T-helper 22 cell (primary cell): ENCODE data around the gene DNAJC22.
"Not testable (repeated sequence)": the region's sequence is repeated elsewhere in the genome, so short reads cannot be mapped to it uniquely, and the experiment has no call there.

Experiments used
- DNase-seq: peaks from one replicate; pipeline ENCODE4 v3.0.0-alpha.2; 2020; ENCODE audit warnings: low read depth

The DNAJC22 gene

GRCh38 chr12:49331380-49332222 lies 15.1 kb upstream of the DNAJC22 start:
- DNase-seq = no peak

DNA sequence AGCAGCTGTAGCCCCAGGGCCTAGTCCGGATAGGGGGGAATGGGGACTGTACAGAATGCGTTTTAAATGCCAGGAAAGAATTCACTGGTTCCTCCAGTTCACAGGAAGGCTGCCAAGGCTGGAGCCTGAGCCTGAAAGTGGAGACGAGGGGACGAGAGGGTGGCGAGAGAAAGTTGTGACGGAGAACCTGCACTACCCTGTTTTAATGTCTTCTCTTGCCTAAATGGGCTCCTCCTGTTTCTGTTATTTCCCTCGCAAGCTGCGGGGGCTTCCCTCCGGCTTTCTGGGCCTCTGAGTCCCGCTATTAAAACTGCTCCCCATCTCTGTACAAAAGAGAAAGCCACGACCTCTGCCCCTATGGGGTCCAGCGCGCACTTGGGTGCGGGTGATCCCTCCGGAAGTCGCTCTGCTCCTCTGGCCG lies 14.2 kb upstream of the DNAJC22 start:
- no peak for DNase-seq

DNA sequence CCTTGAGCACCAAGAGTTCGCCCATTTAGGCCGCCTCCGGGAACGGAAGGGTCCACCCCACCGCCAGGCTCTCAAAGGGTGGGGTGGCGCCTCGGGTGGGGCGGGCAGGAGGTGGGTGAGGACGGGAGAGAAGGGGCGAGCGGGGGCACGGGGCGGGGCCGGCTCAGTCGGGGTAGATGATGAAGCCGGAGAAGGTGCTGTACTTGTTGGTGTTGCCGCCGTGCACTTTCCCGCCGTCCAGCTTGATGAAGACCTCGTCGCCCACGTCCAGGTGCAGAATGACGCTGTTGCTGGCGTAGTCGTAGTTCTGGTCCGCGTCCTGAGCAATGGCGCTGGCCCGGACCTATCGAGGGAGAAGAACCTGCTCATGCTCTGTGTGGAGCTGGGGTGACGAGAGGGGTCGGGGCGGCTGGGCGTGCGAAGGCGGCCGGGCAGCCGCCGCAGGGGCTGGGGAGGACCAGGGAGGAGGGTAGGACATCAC lies 13.8 kb upstream of the DNAJC22 start:
- DNase-seq = no peak

DNA sequence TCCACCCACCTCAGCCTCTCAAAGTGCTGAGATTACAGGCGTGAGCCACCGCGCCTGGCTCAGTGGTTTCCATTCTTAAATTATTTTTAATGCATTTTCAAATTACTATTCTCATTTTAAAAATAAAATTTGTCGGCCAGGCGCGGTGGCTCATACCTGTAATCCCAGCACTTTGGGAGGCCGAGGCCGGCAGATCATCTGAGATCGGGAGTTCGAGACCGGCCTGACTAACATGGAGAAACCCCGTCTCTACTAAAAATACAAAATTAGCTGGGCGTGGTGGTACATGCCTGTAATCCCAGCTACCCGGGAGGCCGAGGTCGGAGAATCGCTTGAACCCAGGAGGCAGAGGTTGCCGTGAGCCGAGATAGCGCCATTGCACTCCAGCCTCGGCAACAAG lies 12.9 kb upstream of the DNAJC22 start:
- not testable (repeated sequence) for DNase-seq

GRCh38 chr12:49334226-49334625 lies 12.5 kb upstream of the DNAJC22 start:
- no peak for DNase-seq

DNA sequence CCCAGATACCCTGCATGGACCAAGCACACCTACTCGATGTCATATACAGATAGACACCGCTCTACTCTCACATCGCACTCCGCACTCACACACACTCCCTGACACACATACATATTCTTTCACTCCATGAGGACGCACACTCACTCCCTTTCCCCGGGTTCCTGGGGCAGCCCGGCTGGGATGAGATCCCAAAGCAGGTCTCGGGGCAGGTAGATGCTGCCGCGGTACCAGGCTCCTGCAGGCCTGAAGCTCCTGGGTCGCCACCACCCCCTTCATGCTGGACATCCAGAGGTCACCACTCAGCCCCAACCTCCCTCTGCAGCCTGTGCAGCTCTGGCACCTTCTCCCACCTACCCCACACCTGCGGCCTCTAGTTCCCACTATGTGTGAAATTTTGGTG lies 12.0 kb upstream of the DNAJC22 start:
- no peak for DNase-seq

GRCh38 chr12:49335118-49335954 lies 11.4 kb upstream of the DNAJC22 start:
- DNase-seq = no peak

- no peak for DNase-seq
Measured at GRCh38 chr12:49335955-49336644, 10.6 kb upstream of the DNAJC22 start.

DNA sequence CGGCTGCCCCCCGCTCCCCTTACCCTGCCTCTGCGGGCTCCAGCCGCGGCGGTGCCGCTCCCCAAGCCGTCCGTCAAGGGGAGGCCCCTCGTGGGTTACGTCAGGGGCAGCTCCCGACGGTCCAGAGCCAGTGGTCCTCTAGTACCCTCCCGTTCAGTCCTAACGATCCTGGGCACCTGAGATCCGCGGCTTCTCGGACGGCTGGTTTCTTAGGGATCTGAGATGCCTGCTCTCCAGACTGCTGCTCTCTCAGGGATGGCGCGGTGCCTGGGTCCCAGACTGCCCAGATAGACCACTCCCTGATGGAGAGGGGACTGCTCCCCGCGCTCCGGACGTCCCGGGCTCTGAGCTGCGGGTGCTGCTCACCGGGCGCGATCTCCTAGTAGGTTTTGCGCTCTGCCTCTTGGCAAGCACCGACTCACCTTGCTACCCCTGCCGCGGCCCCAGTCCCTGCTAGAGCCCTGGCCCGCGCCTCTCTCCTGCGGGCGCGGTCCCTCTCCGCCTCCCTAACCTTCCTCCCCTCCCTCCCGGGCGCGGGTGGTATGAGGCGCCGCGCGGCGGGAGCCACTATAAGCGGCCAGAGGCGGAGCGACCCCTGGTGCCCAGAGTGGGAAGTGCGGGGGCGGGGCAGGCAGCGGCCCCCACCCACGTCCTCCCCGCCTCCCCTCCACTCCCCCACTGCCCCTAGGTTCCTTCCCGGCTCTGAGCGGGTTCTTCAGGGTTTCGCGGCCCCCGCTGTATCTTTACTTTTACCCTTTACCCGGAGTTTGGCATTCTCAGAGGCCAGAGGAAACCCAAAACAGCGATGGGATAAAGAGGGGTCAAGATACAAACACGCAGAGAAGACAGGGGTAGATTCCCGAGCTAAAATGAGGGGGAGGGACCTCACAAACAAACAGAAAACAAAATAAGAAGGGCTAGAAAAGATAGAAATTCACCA lies 9.8 kb upstream of the DNAJC22 start, which contains the start of gene C1QL4:
Gene C1QL4, minus strand, starts transcription at position 544 of the 940 bp plus-strand sequence. CDS start 711 bp downstream, outside the sequence.
- DNase-seq = peak; percentile 70

GRCh38 chr12:49338830-49339463 lies 7.7 kb upstream of the DNAJC22 start:
- DNase-seq = no peak

DNA sequence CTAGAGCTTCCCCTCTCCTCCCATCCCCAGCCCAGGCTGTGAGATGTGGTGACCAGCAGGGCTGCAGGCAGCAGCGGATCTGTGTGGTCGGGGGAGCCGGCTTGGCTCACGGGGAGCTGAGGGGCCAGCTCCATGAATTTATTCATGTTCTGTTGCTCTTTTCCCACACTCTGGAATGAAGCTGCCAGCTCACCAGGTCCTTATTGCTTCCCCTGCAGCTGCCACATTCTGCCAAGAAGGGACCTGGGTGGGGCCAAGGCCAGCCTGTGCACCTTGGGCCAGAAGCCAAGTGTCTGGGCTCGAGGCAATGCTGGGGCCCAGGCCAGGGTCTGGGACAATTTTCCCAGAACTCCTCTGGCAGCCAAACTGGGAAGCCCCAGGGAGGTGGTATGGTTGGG lies 7.2 kb upstream of the DNAJC22 start:
- DNase-seq = no peak

- DNase-seq = no peak
Measured at GRCh38 chr12:49340095-49340870, 6.4 kb upstream of the DNAJC22 start.

- no peak for DNase-seq
Measured at GRCh38 chr12:49340971-49341776, 5.5 kb upstream of the DNAJC22 start.

GRCh38 chr12:49341777-49342065 lies 5.0 kb upstream of the DNAJC22 start:
- no peak for DNase-seq

- peak; percentile 40 for DNase-seq
Measured at GRCh38 chr12:49342066-49342913, 4.4 kb upstream of the DNAJC22 start.

GRCh38 chr12:49342914-49343731 lies 3.6 kb upstream of the DNAJC22 start:
- DNase-seq = no peak

- no peak for DNase-seq
Measured at GRCh38 chr12:49344486-49345050, 2.1 kb upstream of the DNAJC22 start.
